Effector memory CD4-positive, alpha-beta T cell (primary cell): ENCODE results near the gene FAM228B.
A peak's percentile ranks its signal among the peaks of the same experiment; 100 is the strongest.
"Not testable (repeated sequence)": the region's sequence is repeated elsewhere in the genome, so short reads cannot be mapped to it uniquely, and the experiment has no call there.

ENCODE experiments used
- DNase-seq, 3 donors: peaks; one replicate each; pipeline ENCODE4 v3.0.0-alpha.2; 2020
- H3K27ac ChIP-seq: 2 replicates; pipeline ENCODE4 v1.7.0; 2013; ENCODE audit warnings: mild to moderate bottlenecking, low read length, moderate library complexity; ENCODE audit not compliant: insufficient read depth, poor library complexity, severe bottlenecking
- H3K27me3 ChIP-seq: replicated peaks from 2 replicates; pipeline ENCODE4 v1.7.0; 2013; ENCODE audit warnings: mild to moderate bottlenecking, low read length; ENCODE audit not compliant: insufficient read depth, control insufficient read depth, poor library complexity, severe bottlenecking
- H3K36me3 ChIP-seq: 2 replicates; pipeline ENCODE4 v1.7.0; 2013; ENCODE audit warnings: mild to moderate bottlenecking, low read length, moderate library complexity; ENCODE audit not compliant: control insufficient read depth, insufficient read depth
- H3K4me1 ChIP-seq: 2 replicates; pipeline ENCODE4 v1.7.0; 2013; ENCODE audit warnings: low read length, mild to moderate bottlenecking; ENCODE audit not compliant: control insufficient read depth, insufficient read depth, poor library complexity, severe bottlenecking
- H3K4me3 ChIP-seq: 2 replicates; pipeline ENCODE4 v1.7.0; 2013; ENCODE audit warnings: low read length, low read depth, mild to moderate bottlenecking; ENCODE audit not compliant: insufficient read depth, poor library complexity, severe bottlenecking
- H3K9me3 ChIP-seq: 2 replicates; pipeline ENCODE4 v1.7.0; 2013; ENCODE audit warnings: mild to moderate bottlenecking, low read length, moderate library complexity; ENCODE audit not compliant: control insufficient read depth

The FAM228B gene

GRCh38 chr2:24083567-24084385 lies 39.5 kb upstream of the FAM228B start:
- Histone ChIP-seq H3K9me3 (no peaks in the 10 kb centered on the region), H3K4me1 (peaks cover 5% of the 10 kb centered on the region), H3K36me3 (no peaks in the 10 kb centered on the region), H3K27me3 (no peaks in the 10 kb centered on the region), H3K4me3 (peak overlapping the region; percentile 44), H3K27ac (no peak overlapping the region)
- peak in 2 of 3 donors; percentile 8 to 22 for DNase-seq

- peak; percentile 61 to 72 (median 65) for DNase-seq
- no peaks in the 10 kb centered on the region for H3K9me3 ChIP-seq
- H3K27me3 ChIP-seq: no peaks in the 10 kb centered on the region
- peaks cover 5% of the 10 kb centered on the region for H3K4me1 ChIP-seq
- H3K27ac ChIP-seq: no peak within 1 kb of the TSS
- H3K36me3 ChIP-seq: no peaks in the 10 kb centered on the region
- H3K4me3 ChIP-seq: peak within 1 kb of the TSS; percentile 44
Observed at GRCh38 chr2:24084386-24085199, 38.7 kb upstream of the FAM228B start, which contains the start of gene TP53I3. Gene TP53I3 (minus strand): TSS chr2:24084834. CDS start chr2:24084326, 508 bp downstream.

DNA sequence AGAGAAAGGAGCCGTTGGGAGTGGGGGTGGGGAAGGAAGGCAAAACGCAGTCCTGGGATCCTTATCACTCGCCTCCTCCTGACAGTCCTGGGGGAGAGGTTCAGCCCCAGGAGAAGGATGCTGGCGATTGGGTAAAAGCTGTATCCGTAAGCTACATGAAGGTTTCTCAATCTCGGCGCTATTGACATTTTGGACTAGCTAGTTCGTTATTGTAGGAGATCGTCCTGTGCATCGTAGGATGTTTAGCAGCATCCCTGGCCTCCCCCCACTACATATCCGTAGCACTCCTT lies 38.1 kb upstream of the FAM228B start:
- peaks cover 5% of the 10 kb centered on the region for H3K4me1 ChIP-seq
- no peaks in the 10 kb centered on the region for H3K9me3 ChIP-seq
- H3K4me3 ChIP-seq: no peak overlapping the region
- no peak overlapping the region for H3K27ac ChIP-seq
- H3K36me3 ChIP-seq: no peaks in the 10 kb centered on the region
- no peaks in the 10 kb centered on the region for H3K27me3 ChIP-seq
- no peak for DNase-seq

DNA sequence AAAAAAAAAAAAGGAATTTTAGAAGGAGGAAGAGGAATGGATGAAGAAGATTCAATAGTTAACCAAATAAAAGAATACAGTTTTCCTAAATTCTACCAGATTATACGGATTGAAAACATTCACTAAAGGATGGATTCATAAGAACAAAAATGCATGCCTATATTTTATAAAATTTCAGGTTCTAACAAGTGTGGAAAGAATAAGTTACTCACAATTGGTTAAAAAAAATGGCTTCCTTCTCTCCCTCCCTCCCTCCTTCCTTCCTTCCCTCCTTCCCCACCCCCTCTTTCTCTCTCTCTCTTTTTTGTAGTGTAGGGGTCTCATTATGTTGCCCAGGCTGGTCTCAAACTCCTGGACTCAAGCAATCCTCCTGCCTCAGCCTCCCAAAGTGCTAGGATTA lies 37.0 kb upstream of the FAM228B start:
- no peaks in the 10 kb centered on the region for H3K27me3 ChIP-seq
- H3K4me1 ChIP-seq: peaks cover 5% of the 10 kb centered on the region
- H3K4me3 ChIP-seq: no peak overlapping the region
- no peak overlapping the region for H3K27ac ChIP-seq
- no peaks in the 10 kb centered on the region for H3K36me3 ChIP-seq
- H3K9me3 ChIP-seq: no peaks in the 10 kb centered on the region
- DNase-seq: no peak

GRCh38 chr2:24087032-24087431 lies 36.2 kb upstream of the FAM228B start:
- Histone ChIP-seq H3K4me3 (no peak overlapping the region), H3K9me3 (no peaks in the 10 kb centered on the region), H3K4me1 (peaks cover 5% of the 10 kb centered on the region), H3K36me3 (no peaks in the 10 kb centered on the region), H3K27ac (no peak overlapping the region), H3K27me3 (no peaks in the 10 kb centered on the region)
- no peak for DNase-seq

- no peak for DNase-seq
- no peaks in the 10 kb centered on the region for H3K9me3 ChIP-seq
Observed at GRCh38 chr2:24088821-24089359, 34.4 kb upstream of the FAM228B start.

DNA sequence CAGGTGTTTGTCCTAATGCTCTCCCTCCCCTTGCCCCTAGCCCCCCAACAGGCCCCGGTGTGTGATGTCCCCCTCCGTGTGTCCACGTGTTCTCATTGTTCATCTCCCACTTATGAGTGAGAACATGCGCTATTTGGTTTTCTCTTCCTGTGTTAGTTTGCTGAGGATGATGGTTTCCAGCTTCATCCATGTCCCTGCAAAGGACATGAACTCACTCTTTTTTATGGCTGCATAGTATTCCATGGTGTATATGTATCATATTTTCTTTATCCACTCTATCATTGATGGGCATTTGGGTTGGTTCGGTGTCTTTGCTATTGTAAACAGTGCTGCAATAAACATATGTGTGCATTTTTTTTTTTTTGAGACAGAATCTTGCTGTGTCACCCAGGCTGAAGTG lies 30.0 kb upstream of the FAM228B start:
- not testable (repeated sequence) for H3K4me3 ChIP-seq, H3K27ac ChIP-seq, H3K36me3 ChIP-seq, DNase-seq, H3K27me3 ChIP-seq, H3K4me1 ChIP-seq, H3K9me3 ChIP-seq

More at GRCh38 chr2:24088821-24089359, 34.4 kb upstream of the FAM228B start:
- no peak overlapping the region for H3K27ac ChIP-seq
- H3K36me3 ChIP-seq: no peaks in the 10 kb centered on the region
- H3K27me3 ChIP-seq: no peaks in the 10 kb centered on the region
- no peak overlapping the region for H3K4me3 ChIP-seq
- H3K4me1 ChIP-seq: peaks cover 1% of the 10 kb centered on the region

DNA sequence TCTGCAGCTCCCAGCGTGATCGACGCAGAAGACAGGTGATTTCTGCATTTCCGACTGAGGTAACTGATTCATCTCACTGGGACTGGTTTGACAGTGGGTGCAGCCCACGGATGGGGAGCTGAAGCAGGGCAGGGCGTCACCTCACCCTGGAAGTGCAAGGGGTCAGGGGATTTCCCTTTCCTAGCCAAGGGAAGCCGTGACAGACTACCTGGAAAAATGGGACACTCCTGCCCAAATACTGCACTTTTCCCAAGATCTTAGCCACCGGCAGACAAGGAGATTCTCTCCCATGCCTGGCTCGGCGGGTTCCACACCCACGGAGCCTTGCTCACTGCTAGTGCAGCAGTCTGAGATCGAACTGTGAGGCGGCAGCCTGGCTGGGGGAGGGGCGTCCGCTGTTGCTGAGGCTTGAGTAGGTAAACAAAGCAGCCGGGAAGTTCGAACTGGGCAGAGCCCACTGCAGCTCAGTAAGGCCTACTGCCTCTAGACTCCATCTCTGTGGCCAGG lies 28.0 kb upstream of the FAM228B start:
- not testable (repeated sequence) for DNase-seq, H3K4me1 ChIP-seq, H3K9me3 ChIP-seq, H3K36me3 ChIP-seq, H3K27me3 ChIP-seq, H3K27ac ChIP-seq, H3K4me3 ChIP-seq

DNA sequence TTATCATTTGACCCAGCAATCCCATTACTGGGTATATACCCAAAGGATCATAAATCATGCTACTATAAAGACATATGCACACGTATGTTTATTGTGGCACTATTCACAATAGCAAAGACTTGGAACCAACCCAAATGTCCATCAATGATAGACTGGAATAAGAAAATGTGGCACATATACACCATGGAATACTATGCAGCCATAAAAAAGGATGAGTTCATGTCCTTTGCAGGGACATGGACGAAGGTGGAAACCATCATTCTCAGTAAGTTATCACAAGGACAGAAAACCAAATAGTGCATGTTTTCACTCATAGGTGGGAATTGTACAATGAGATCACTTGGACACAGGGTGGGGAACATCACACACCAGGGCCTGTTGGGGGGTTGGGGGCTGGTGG lies 22.5 kb upstream of the FAM228B start:
- not testable (repeated sequence) for H3K27me3 ChIP-seq, H3K9me3 ChIP-seq, H3K4me3 ChIP-seq, H3K4me1 ChIP-seq, H3K36me3 ChIP-seq, DNase-seq, H3K27ac ChIP-seq

- no peaks in the 10 kb centered on the region for H3K4me1 ChIP-seq
- H3K27me3 ChIP-seq: no peaks in the 10 kb centered on the region
- no peaks in the 10 kb centered on the region for H3K9me3 ChIP-seq
- H3K36me3 ChIP-seq: no peaks in the 10 kb centered on the region
- no peak overlapping the region for H3K4me3 ChIP-seq
- H3K27ac ChIP-seq: no peak overlapping the region
- no peak for DNase-seq
Observed at GRCh38 chr2:24101992-24102391, 21.3 kb upstream of the FAM228B start.
